ENCODE results near the gene ZDHHC7.

Gene ZDHHC7

GRCh38 chr16:85015481-85016187 is 4.3 kb upstream of the ZDHHC7 start:
- Mint-ChIP-seq H3K4me3 (no peak overlapping the region), H3K9me3 (no peaks in the 10 kb centered on the region), H3K27ac (no peak overlapping the region), H3K4me1 (peaks cover 23% of the 10 kb centered on the region), H3K36me3 (peaks cover 13% of the 10 kb centered on the region)
- DNase-seq (ENCODE audit: low spot score in 2 of 2) (no peak), ATAC-seq (no peak)

GRCh38 chr16:85014311-85014710 is 3.0 kb upstream of the ZDHHC7 start:
- Mint-ChIP-seq H3K27ac (no peak overlapping the region), H3K4me1 (peaks cover 31% of the 10 kb centered on the region), H3K9me3 (no peaks in the 10 kb centered on the region), H3K36me3 (peaks cover 25% of the 10 kb centered on the region), H3K4me3 (no peak overlapping the region)
- ATAC-seq (no peak), DNase-seq (ENCODE audit: low spot score in 2 of 2) (no peak)

DNA sequence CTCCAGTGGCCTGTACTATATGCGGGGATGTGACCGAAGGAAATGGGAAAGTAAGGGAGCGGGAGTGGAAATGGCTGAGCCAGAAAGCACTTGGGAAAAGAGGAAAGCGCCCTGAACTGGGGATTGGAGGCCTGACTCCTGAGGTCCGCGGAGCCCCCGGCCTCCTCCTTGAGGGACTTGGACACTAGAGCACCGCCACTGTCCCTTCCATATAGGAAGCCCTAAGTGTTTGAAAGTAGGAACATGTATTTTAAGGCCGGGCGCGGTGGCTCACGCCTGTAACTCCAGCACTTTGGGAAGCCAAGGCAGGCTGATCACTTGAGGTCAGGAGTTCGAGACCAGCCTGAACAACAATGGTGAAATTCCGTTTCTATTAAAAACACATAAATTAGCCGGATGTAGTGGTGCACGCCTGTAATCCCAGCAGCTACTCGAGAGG is 530 bp upstream of the ZDHHC7 start:
- ATAC-seq (no peak), DNase-seq (ENCODE audit: low spot score in 2 of 2) (no peak)
- H3K27ac Mint-ChIP-seq: peak overlapping the region; percentile 98
- no peaks in the 10 kb centered on the region for H3K9me3 Mint-ChIP-seq
- peaks cover 27% of the 10 kb centered on the region for H3K36me3 Mint-ChIP-seq
- H3K4me1 Mint-ChIP-seq: peaks cover 29% of the 10 kb centered on the region
- peak overlapping the region; percentile 97 for H3K4me3 Mint-ChIP-seq

DNA sequence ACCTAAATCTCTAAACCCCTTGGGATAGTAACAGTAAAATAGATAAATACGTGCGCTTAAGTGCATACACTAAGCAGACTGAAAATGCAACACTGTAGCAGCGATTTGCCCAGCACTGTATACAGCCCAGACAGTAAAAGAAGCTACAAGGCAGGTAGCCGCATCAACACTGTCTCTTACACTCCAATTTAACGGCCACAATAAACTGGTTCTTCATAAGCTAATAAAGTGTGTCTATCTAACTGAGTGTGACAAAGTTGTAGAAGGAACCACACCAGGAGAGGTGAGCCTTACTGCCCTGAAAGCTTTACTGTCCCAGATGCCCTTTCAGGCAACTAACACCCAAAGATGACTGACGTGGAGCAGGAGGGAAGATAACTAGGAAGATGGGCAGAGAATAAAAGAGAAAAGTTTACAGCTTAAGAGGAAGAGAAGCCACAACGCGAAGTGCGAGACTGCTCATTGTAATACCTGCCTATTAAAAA is 847 bp downstream of the ZDHHC7 start:
- H3K4me3 Mint-ChIP-seq: peak overlapping the region; percentile 97
- ATAC-seq (no peak), DNase-seq (ENCODE audit: low spot score in 2 of 2) (peak in 1 of 2 donors; percentile 51)
- H3K4me1 Mint-ChIP-seq: peaks cover 37% of the 10 kb centered on the region
- H3K27ac Mint-ChIP-seq: peak overlapping the region; percentile 98
- H3K36me3 Mint-ChIP-seq: peaks cover 37% of the 10 kb centered on the region
- H3K9me3 Mint-ChIP-seq: no peaks in the 10 kb centered on the region

DNA sequence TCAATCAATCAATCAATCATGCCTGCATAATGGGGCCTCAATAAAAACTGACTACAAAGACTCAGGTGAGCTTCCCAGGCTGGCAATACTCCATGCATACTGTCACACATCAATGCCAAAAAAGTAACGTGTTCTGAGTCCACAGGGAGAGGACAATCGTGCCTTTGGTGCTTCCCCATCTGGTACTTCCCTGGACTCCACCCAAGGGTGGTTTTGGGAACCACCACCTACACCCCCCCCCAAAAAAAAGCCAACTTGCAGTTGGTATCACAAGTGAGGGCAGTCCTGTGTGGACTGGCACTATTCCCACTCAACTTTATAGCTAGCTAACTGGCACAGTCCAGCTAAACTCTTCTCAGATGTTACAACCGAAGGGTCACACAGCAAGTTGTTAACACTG is 3.1 kb downstream of the ZDHHC7 start:
- Mint-ChIP-seq H3K27ac (no peak overlapping the region), H3K4me1 (peaks cover 55% of the 10 kb centered on the region), H3K9me3 (no peaks in the 10 kb centered on the region)

DNA sequence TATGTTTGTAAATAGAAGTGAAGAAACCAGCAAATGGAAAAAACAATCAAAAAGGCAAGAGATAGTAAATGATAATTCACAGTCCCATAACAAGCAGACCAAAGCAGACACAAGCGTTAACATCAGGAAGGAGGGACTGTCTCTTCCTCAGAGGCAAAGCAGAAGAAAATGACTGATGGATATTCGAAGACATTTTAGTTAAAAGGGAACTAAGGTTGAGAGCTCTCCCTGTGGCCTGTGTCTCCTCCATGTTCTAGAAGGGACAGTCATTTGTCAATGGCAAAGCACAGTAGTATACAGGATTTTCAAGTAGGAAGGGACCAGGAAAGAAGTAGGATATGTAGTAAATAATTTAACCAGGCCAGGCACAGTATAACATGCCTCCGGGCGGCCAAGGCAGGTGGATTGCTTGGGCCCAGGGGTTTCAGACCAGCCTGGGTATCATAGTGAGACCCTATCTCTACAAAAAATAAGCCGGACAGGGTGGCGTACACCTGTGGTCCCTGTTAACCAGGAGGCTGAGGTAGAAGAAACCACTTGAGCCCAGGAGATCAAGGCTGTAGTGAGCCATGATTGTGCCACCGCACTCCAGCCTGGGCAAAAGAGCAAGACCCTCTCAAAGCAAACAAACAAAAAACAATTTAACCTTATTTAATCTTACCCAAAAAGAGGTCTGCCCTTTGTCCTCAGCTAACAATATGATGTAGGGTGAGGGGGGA is 3.7 kb downstream of the ZDHHC7 start:
- peaks cover 61% of the 10 kb centered on the region for H3K4me1 Mint-ChIP-seq
- no peak overlapping the region for H3K4me3 Mint-ChIP-seq
- DNase-seq (ENCODE audit: low spot score in 2 of 2) (no peak), ATAC-seq (no peak)
- H3K27ac Mint-ChIP-seq: peak overlapping the region; percentile 27
- no peaks in the 10 kb centered on the region for H3K9me3 Mint-ChIP-seq
- peaks cover 38% of the 10 kb centered on the region for H3K36me3 Mint-ChIP-seq

More for the DNA sequence above, 3.1 kb downstream of the ZDHHC7 start:
- DNase-seq (ENCODE audit: low spot score in 2 of 2): no peak
- Mint-ChIP-seq H3K36me3 (peaks cover 38% of the 10 kb centered on the region), H3K4me3 (no peak overlapping the region)
- no peak for ATAC-seq

- DNase-seq (ENCODE audit: low spot score in 2 of 2) (no peak), ATAC-seq (no peak)
- peaks cover 66% of the 10 kb centered on the region for H3K4me1 Mint-ChIP-seq
- H3K9me3 Mint-ChIP-seq: no peaks in the 10 kb centered on the region
- peak overlapping the region; percentile 27 for H3K27ac Mint-ChIP-seq
- H3K36me3 Mint-ChIP-seq: peaks cover 35% of the 10 kb centered on the region
- H3K4me3 Mint-ChIP-seq: no peak overlapping the region
Observed at GRCh38 chr16:85006639-85007038, 4.7 kb downstream of the ZDHHC7 start.

DNA sequence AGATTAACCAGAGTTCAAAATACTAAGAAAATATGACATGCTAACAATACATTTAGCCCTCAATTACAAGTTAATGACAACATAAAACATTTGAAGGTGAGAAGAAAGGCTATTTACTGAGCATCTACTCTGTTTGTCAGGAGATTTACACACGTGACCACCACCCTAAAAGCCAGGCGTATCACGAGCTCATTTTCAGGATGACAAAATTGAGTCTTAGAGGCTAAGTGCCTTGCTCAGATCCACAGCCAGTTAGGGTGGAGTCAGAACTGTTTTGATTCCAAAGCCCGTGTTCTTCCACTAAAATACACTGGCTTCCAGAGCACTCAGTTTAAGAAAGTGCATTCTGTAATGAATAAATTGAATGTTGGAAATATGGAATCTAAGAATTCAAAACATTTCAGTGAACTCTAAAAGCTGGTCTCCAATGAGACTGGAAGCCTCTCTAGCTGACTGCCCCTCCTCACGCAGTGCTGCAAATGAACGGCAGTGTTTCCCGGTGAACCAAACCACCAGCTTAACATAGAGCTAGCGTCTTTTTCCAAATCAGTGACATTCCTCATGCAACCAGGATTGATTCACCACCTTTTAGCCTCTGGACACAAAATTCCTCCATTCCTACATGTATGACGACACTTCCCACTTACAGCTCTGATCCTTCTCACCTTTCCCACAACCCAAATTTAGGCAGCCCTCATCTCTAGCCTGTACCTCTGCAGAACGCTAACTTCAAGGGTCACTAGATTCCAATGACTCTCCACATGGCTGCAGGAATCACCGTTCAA is 5.9 kb downstream of the ZDHHC7 start:
- peak overlapping the region; percentile 85 for H3K27ac Mint-ChIP-seq
- ATAC-seq (no peak), DNase-seq (ENCODE audit: low spot score in 2 of 2) (no peak)
- H3K9me3 Mint-ChIP-seq: no peaks in the 10 kb centered on the region
- peaks cover 63% of the 10 kb centered on the region for H3K4me1 Mint-ChIP-seq
- H3K36me3 Mint-ChIP-seq: peaks cover 28% of the 10 kb centered on the region
- H3K4me3 Mint-ChIP-seq: no peak overlapping the region

DNA sequence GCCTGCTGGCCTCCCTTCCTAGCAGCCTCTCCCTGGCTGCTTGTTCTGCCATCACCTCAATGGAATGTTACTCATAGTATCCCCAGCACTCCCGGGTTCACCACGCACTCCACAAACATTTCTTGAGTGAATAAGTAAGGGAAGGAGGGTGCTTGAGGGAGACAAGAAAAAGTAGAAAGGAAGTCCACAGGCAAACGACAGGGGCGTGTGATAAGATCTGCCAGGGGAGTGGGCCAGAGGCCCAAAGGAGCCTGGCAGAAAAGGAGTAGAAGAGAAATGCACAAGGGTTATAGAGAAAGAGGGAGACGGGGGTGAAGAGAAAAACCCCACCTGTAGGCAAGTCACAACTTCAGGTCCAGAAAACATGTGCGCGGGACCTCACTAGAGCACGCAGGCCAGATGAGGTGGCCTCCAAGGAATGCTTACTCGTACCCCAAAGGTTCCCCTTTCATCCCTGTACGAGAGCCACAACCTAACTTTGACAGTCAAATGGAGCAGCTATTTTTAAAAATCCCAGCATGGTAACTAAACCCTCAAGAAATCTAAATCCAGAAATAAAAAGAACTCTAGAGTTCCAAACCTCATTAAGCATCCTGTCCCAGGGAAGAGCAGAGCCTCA is 6.6 kb downstream of the ZDHHC7 start:
- Mint-ChIP-seq H3K36me3 (peaks cover 28% of the 10 kb centered on the region), H3K4me1 (peaks cover 57% of the 10 kb centered on the region), H3K27ac (peak overlapping the region; percentile 85), H3K9me3 (no peaks in the 10 kb centered on the region), H3K4me3 (no peak overlapping the region)
- ATAC-seq (no peak), DNase-seq (ENCODE audit: low spot score in 2 of 2) (no peak)

DNA sequence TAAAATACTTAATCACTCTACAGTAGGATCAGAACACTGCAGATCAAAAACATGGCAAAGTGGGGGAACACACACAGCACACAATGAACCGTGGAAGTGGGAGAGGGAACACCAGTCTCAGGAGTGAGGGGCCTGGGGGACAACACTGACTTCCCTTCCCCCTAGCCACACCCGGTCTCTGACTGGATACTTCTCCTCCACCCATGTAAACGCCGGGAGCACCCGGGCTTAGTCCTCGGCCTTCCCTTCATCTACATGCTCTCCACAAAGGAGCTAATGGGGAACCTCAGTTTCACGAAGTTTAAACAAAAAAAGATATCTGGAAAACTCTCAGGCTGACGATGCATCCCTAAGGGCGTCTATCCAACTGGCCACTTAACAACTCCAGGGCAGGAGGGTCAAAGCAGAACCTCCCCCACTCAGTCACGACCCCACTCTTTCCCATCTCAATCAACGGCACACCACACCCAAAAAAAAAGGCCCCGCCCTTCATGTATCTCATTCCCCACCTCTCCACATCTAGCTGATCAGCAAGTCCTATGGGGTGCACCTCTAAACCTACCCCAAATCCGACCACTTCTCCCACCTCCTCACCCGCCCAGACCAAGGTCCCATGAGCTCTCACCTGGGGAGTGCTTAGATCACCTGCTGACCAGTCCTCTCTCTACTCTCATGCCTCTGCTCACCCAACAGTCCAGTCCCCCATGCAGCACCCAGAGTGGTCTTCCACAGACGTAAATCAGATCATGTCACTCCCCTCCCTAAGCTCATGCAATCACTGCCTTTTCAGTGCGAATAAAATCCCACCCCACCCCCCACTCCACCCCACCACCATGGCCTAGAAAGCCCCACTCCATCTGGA is 7.4 kb downstream of the ZDHHC7 start:
- Mint-ChIP-seq H3K9me3 (no peaks in the 10 kb centered on the region), H3K27ac (peak overlapping the region; percentile 85), H3K36me3 (peaks cover 32% of the 10 kb centered on the region), H3K4me3 (no peak overlapping the region), H3K4me1 (peaks cover 57% of the 10 kb centered on the region)
- DNase-seq (ENCODE audit: low spot score in 2 of 2) (no peak), ATAC-seq (no peak)

- Mint-ChIP-seq H3K9me3 (no peaks in the 10 kb centered on the region), H3K27ac (peak overlapping the region; percentile 85), H3K4me3 (peak overlapping the region; percentile 14), H3K36me3 (peaks cover 35% of the 10 kb centered on the region), H3K4me1 (peaks cover 57% of the 10 kb centered on the region)
- no peak for ATAC-seq
- no peak for DNase-seq (ENCODE audit: low spot score in 2 of 2)
Observed at GRCh38 chr16:85003076-85003475, 8.3 kb downstream of the ZDHHC7 start.

- Mint-ChIP-seq H3K4me1 (peaks cover 56% of the 10 kb centered on the region), H3K27ac (peak overlapping the region; percentile 85), H3K4me3 (peak overlapping the region; percentile 14), H3K36me3 (peaks cover 39% of the 10 kb centered on the region), H3K9me3 (no peaks in the 10 kb centered on the region)
- no peak for ATAC-seq
- DNase-seq (ENCODE audit: low spot score in 2 of 2): no peak
Observed at GRCh38 chr16:85002608-85003007, 8.7 kb downstream of the ZDHHC7 start.

GRCh38 chr16:85002099-85002541 is 9.2 kb downstream of the ZDHHC7 start:
- peak overlapping the region; percentile 14 for H3K4me3 Mint-ChIP-seq
- H3K4me1 Mint-ChIP-seq: peaks cover 51% of the 10 kb centered on the region
- peak overlapping the region; percentile 85 for H3K27ac Mint-ChIP-seq

DNA sequence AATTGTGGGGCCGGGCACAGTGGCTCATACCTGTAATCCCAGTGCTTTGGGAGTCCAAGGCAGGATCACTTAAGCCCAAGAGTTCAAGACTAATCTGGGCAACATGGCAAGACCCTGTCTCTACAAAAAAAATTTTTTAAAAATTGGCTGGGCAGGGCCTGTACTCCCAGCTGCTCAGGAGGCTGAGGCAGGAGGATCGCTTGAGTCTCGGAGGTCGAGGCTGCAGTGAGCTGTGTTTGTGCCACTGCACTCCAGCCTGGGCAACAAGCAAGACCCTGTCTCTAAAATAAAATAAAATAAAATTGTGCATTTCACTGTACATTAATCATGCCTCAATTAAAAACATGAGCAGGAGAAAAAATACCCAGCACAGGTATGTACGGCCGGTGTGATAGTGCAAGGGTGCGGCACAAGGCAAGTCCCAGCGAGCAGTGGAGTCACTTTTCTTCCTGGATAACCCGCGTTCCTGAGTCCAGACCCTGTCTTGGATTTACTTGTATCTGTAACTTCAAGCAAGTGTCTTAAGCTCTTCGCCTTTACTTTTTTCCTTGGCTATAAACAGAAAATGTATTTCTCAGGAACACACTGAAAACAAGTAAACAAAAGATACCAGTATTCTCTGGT is 11.4 kb downstream of the ZDHHC7 start:
- Mint-ChIP-seq H3K9me3 (no peaks in the 10 kb centered on the region), H3K27ac (peak overlapping the region; percentile 40), H3K4me3 (no peak overlapping the region), H3K36me3 (peaks cover 49% of the 10 kb centered on the region), H3K4me1 (peaks cover 50% of the 10 kb centered on the region)
- ATAC-seq: no peak
- no peak for DNase-seq (ENCODE audit: low spot score in 2 of 2)

More at GRCh38 chr16:85002099-85002541, 9.2 kb downstream of the ZDHHC7 start:
- H3K36me3 Mint-ChIP-seq: peaks cover 43% of the 10 kb centered on the region
- DNase-seq (ENCODE audit: low spot score in 2 of 2) (no peak), ATAC-seq (no peak)
- no peaks in the 10 kb centered on the region for H3K9me3 Mint-ChIP-seq
